ENCODE results near the gene ANGPTL4. TPM values are rescaled to one million over a fixed set of nuclear protein-coding genes. Genes with fewer than 3 reads are reported as not detected.
A peak's percentile ranks its signal among the peaks of the same experiment; 100 is the strongest.
"Not testable (repeated sequence)": the region's sequence is repeated elsewhere in the genome, so short reads cannot be mapped to it uniquely, and the experiment has no call there.

Gene ANGPTL4, protein sequence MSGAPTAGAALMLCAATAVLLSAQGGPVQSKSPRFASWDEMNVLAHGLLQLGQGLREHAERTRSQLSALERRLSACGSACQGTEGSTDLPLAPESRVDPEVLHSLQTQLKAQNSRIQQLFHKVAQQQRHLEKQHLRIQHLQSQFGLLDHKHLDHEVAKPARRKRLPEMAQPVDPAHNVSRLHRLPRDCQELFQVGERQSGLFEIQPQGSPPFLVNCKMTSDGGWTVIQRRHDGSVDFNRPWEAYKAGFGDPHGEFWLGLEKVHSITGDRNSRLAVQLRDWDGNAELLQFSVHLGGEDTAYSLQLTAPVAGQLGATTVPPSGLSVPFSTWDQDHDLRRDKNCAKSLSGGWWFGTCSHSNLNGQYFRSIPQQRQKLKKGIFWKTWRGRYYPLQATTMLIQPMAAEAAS
- 0.07 TPM for polyA plus RNA-seq (2013)

DNA sequence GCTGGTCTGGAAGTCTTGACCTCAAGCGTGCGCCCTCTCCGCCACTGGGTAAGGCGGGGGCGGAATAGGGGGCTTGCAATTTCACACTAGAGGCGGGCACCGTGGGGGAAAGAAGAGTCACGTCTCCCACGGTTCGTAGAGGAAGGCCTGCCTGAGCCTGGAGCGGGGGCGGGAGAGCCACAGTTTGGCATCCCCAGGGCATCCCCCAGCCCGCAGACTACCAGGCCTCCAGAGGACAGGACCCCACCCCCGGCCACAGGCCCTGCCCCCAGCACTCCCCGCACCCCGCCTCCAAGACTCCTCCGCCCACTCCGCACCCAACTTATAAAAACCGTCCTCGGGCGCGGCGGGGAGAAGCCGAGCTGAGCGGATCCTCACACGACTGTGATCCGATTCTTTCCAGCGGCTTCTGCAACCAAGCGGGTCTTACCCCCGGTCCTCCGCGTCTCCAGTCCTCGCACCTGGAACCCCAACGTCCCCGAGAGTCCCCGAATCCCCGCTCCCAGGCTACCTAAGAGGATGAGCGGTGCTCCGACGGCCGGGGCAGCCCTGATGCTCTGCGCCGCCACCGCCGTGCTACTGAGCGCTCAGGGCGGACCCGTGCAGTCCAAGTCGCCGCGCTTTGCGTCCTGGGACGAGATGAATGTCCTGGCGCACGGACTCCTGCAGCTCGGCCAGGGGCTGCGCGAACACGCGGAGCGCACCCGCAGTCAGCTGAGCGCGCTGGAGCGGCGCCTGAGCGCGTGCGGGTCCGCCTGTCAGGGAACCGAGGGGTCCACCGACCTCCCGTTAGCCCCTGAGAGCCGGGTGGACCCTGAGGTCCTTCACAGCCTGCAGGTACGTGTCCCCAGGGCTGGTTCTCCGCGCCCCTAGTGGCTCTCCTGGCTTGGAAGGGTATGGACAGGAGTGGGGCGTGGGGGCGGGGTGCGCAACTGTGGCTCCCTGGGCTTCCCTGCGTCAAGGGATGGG, at the start of gene ANGPTL4:
Gene ANGPTL4 (plus strand): TSS at position 353 of the 969 bp plus-strand sequence. CDS start 167 bp downstream, at position 520.
- 1% methylated on average over 68 of the region's 81 CpGs for WGBS (ENCODE audit: insufficient coverage)
- peak in 2 of 3 donors; percentile 50 to 61 for DNase-seq
- POLR2A ChIA-PET, result interaction anchor here (0.6 kb wide), 1 partner anchor 71 kb away, joined by 3 read pairs; no protein-coding TSS in a partner anchor

DNA sequence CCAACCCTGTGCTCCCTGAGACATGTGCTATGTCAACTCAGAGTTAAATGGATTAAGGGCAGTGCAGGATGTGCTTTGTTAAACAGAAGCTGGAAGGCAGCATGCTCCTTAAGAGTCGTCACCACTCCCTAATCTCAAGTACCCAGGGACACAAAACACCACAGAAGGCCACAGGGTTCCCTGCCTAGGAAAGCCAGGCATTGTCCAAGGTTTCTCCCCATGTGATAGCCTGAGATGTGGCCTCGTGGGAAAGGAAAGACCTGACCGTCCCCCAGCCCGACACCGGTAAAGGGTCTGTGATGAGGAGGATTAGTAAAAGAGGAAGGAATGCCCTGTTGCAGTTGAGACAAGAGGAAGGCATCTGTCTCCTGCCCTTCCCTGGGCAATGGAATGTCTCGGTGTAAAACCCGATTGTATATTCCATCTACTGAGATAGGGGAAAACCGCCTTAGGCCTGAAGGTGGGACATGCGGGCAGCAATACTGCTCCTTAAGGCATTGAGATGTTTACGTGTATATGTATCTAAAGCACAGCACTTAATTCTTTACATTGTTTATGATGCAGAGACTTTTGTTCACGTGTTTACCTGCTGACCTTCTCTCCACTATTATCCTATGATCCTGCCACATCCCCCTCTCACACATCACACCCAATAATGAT, 48.8 kb upstream of the ANGPTL4 start:
- DNase-seq; H3K27me3 ChIP-seq (replicated peaks in 2 of 5; ENCODE audit: control insufficient read depth in 4 of 5, insufficient read depth in 5 of 5, low read length in 4 of 5); CTCF ChIA-PET; POLR2A ChIA-PET; H3K4me3 ChIP-seq (ENCODE audit: control insufficient read depth in 1 of 7, extremely low read depth in 1 of 7, insufficient read depth in 4 of 7, low read depth in 2 of 7, low read length in 6 of 7); H3K9me3 ChIP-seq (ENCODE audit: control extremely low read depth in 1 of 5, control insufficient read depth in 4 of 5, insufficient read depth in 2 of 5, low read depth in 1 of 5, low read length in 4 of 5); H3K27ac ChIP-seq (ENCODE audit: insufficient read depth in 1 of 2, low read depth in 1 of 2, low read length in 2 of 2, poor library complexity in 1 of 2, severe bottlenecking in 2 of 2): not testable (repeated sequence)
- Histone ChIP-seq H3K36me3 (ENCODE audit: control insufficient read depth in 4 of 4, insufficient read depth in 4 of 4, low read length in 3 of 4) (peaks cover 3 to 48% (median 26%) of the 10 kb centered on the region in 4 experiments), H3K4me1 (ENCODE audit: control extremely low read depth in 1 of 4, control insufficient read depth in 4 of 4, insufficient read depth in 4 of 4, low read length in 3 of 4) (peaks cover 0 to 14% (median 8%) of the 10 kb centered on the region in 4 experiments)
- WGBS (ENCODE audit: insufficient coverage), result 93% methylated on average over 6 of the region's 11 CpGs

More for the DNA sequence above, at the start of gene ANGPTL4:
- no peak within 1 kb of the TSS for H3K27ac ChIP-seq (ENCODE audit: insufficient read depth in 1 of 2, low read depth in 1 of 2, low read length in 2 of 2, poor library complexity in 1 of 2, severe bottlenecking in 2 of 2)
- H3K36me3 ChIP-seq (ENCODE audit: control insufficient read depth in 4 of 4, insufficient read depth in 4 of 4, low read length in 3 of 4), result no peaks in the 10 kb centered on the region
- H3K4me3 ChIP-seq (ENCODE audit: control insufficient read depth in 1 of 7, extremely low read depth in 1 of 7, insufficient read depth in 4 of 7, low read depth in 2 of 7, low read length in 6 of 7), result peak within 1 kb of the TSS in 5 of 7 experiments; percentile 25 to 71 (median 48)
- no peaks in the 10 kb centered on the region for H3K9me3 ChIP-seq (ENCODE audit: control extremely low read depth in 1 of 5, control insufficient read depth in 4 of 5, insufficient read depth in 2 of 5, low read depth in 1 of 5, low read length in 4 of 5)
- peaks cover 0 to 37% (median 26%) of the 10 kb centered on the region in 4 experiments for H3K4me1 ChIP-seq (ENCODE audit: control extremely low read depth in 1 of 4, control insufficient read depth in 4 of 4, insufficient read depth in 4 of 4, low read length in 3 of 4)
- H3K27me3 ChIP-seq (replicated peaks in 2 of 5; ENCODE audit: control insufficient read depth in 4 of 5, insufficient read depth in 5 of 5, low read length in 4 of 5), result peaks cover 0 to 62% (median 21%) of the 10 kb centered on the region in 5 experiments
- CTCF ChIA-PET, result interaction anchor here (3.4 kb wide), 1 partner anchor 9 kb away, joined by 21 read pairs; no protein-coding TSS in a partner anchor

DNA sequence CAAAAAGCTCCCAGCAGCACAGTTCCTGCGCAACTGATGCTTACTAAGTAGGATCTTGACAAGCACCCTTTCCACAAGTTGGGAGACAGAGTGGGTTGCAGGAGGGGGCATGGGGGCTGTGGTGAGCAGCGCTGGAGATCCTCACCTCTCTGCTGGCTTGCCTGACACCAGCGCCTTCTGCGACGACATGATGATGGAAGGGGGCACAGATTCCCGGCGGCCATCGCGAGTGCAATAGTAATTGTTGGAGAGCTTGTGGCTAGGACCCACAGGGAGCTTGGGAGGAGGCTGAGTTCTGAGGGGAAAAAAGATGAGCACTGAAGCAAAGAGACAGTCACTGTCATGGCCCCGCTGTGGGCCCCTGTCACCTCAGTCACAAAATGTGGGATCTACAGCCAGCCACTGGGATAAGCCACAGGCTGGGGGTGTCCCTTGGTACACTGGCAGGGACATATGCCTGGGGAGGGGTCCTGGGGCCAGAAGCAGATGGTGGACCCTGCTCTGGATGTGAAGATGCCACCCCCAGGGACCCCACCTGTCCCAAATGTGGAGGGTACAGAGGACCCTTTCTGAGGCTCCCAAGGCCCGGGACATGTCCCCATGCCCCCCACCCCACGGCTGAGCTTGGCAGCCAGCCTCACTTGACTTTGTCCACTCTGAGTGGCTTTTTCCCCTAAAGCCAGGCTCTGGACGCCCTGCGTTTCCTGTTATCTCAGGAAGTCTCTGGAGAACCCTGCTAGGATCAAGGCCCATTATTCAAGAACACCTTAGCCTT, 47.4 kb upstream of the ANGPTL4 start:
- H3K27ac ChIP-seq (ENCODE audit: insufficient read depth in 1 of 2, low read depth in 1 of 2, low read length in 2 of 2, poor library complexity in 1 of 2, severe bottlenecking in 2 of 2), result no peak overlapping the region
- peaks cover 3 to 22% (median 15%) of the 10 kb centered on the region in 4 experiments for H3K4me1 ChIP-seq (ENCODE audit: control extremely low read depth in 1 of 4, control insufficient read depth in 4 of 4, insufficient read depth in 4 of 4, low read length in 3 of 4)
- no peaks in the 10 kb centered on the region for H3K9me3 ChIP-seq (ENCODE audit: control extremely low read depth in 1 of 5, control insufficient read depth in 4 of 5, insufficient read depth in 2 of 5, low read depth in 1 of 5, low read length in 4 of 5)
- no peaks in the 10 kb centered on the region for H3K27me3 ChIP-seq (replicated peaks in 2 of 5; ENCODE audit: control insufficient read depth in 4 of 5, insufficient read depth in 5 of 5, low read length in 4 of 5)
- peaks cover 3 to 36% (median 20%) of the 10 kb centered on the region in 4 experiments for H3K36me3 ChIP-seq (ENCODE audit: control insufficient read depth in 4 of 4, insufficient read depth in 4 of 4, low read length in 3 of 4)
- no peak for DNase-seq
- ChIA-PET CTCF (interaction anchor here (0.6 to 0.8 kb wide), 2 partner anchors 10 to 1882 kb away, joined by 3 read pairs; no protein-coding TSS in a partner anchor), POLR2A (no interaction called here)
- 94% methylated on average over 13 of the region's 14 CpGs for WGBS (ENCODE audit: insufficient coverage)
- H3K4me3 ChIP-seq (ENCODE audit: control insufficient read depth in 1 of 7, extremely low read depth in 1 of 7, insufficient read depth in 4 of 7, low read depth in 2 of 7, low read length in 6 of 7), result no peak overlapping the region

DNA sequence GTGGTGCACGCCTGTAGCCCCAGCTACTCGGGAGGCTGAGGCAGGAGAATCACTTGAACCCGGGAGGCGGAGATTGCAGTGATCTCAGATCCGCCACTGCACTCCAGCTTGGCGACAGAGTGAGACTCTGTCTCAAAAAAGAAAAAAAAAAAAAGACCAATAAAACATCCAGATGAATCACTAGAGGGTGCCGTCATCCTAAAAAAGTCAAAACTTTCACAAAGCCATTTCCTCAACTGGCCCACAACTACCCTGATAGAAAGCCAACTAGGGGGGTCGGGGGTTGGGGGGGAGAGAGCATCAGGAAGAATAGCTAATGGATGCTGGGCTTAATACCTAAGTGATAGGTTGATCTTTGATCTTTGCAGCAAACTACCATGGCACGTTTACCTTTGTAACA, 45.1 kb upstream of the ANGPTL4 start:
- H3K4me3 ChIP-seq (ENCODE audit: control insufficient read depth in 1 of 7, extremely low read depth in 1 of 7, insufficient read depth in 4 of 7, low read depth in 2 of 7, low read length in 6 of 7); H3K27me3 ChIP-seq (replicated peaks in 2 of 5; ENCODE audit: control insufficient read depth in 4 of 5, insufficient read depth in 5 of 5, low read length in 4 of 5); POLR2A ChIA-PET; H3K27ac ChIP-seq (ENCODE audit: insufficient read depth in 1 of 2, low read depth in 1 of 2, low read length in 2 of 2, poor library complexity in 1 of 2, severe bottlenecking in 2 of 2); H3K9me3 ChIP-seq (ENCODE audit: control extremely low read depth in 1 of 5, control insufficient read depth in 4 of 5, insufficient read depth in 2 of 5, low read depth in 1 of 5, low read length in 4 of 5): not testable (repeated sequence)
- H3K36me3 ChIP-seq (ENCODE audit: control insufficient read depth in 4 of 4, insufficient read depth in 4 of 4, low read length in 3 of 4), result peaks cover 0 to 33% (median 20%) of the 10 kb centered on the region in 4 experiments
- WGBS (ENCODE audit: insufficient coverage), result 100% methylated on average over 1 of the region's 9 CpGs
- DNase-seq, result peak in 2 of 3 donors; percentile 53 to 57
- CTCF ChIA-PET, result interaction anchor here (0.9 kb wide), 1 partner anchor 9 kb away, joined by 5 read pairs; no protein-coding TSS in a partner anchor
- H3K4me1 ChIP-seq (ENCODE audit: control extremely low read depth in 1 of 4, control insufficient read depth in 4 of 4, insufficient read depth in 4 of 4, low read length in 3 of 4), result peaks cover 5 to 38% (median 33%) of the 10 kb centered on the region in 4 experiments

DNA sequence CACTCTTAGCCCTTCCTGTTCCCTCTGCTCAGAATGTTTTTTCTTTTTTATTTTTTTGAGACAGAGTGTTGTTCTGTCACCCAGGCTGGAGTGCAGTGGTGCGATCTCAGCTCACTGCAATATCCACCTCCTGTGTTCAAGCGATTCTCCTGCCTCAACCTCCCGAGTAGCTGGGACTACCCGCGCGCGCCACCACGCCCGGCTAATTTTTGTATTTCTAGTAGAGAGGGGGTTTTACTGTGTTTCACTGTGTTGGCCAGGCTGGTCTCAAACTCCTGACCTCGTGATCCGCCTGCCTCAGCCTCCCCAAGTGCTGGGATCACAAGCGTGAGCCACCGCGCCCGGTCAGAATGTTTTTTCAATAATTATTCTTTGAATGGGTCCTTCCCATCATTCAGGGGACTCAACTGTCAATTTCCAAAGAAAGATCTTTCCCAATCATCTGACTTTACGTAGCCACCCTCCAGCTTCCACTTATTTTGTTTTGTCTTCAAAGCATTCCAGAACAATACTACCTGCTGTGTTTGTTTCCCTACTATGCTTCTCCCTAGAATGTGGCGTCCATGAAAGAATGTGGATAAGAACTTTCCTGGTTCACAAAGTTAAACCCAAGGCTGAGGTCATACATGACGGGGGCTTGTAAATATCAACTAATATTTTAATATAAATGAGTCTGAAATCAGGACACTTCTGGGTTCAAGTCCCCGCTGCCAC, 44.0 kb upstream of the ANGPTL4 start:
- H3K4me3 ChIP-seq (ENCODE audit: control insufficient read depth in 1 of 7, extremely low read depth in 1 of 7, insufficient read depth in 4 of 7, low read depth in 2 of 7, low read length in 6 of 7), result peak overlapping the region; percentile 87 to 100 (median 93)
- H3K4me1 ChIP-seq (ENCODE audit: control extremely low read depth in 1 of 4, control insufficient read depth in 4 of 4, insufficient read depth in 4 of 4, low read length in 3 of 4), result peaks cover 5 to 44% (median 37%) of the 10 kb centered on the region in 4 experiments
- ChIA-PET CTCF (interaction anchor here (0.7 to 1.6 kb wide), 3 partner anchors 9 to 11 kb away, joined by 3 to 4 read pairs (median 3); no protein-coding TSS in a partner anchor), POLR2A (interaction anchor here (1.6 kb wide), 1 partner anchor 14 kb away, joined by 4 read pairs; no protein-coding TSS in a partner anchor)
- H3K27me3 ChIP-seq (replicated peaks in 2 of 5; ENCODE audit: control insufficient read depth in 4 of 5, insufficient read depth in 5 of 5, low read length in 4 of 5), result no peaks in the 10 kb centered on the region
- no peaks in the 10 kb centered on the region for H3K9me3 ChIP-seq (ENCODE audit: control extremely low read depth in 1 of 5, control insufficient read depth in 4 of 5, insufficient read depth in 2 of 5, low read depth in 1 of 5, low read length in 4 of 5)
- peaks cover 0 to 29% (median 17%) of the 10 kb centered on the region in 4 experiments for H3K36me3 ChIP-seq (ENCODE audit: control insufficient read depth in 4 of 4, insufficient read depth in 4 of 4, low read length in 3 of 4)
- WGBS (ENCODE audit: insufficient coverage), result 96% methylated on average over 10 of the region's 19 CpGs
- no peak for DNase-seq
- peak overlapping the region in 1 of 2 experiments; percentile 97 for H3K27ac ChIP-seq (ENCODE audit: insufficient read depth in 1 of 2, low read depth in 1 of 2, low read length in 2 of 2, poor library complexity in 1 of 2, severe bottlenecking in 2 of 2)

Measured in common myeloid progenitor, CD34-positive (primary cell).